CD4-positive, alpha-beta T cell treated with Interleukin-6 for 4 hours (primary cell): Measurements from ENCODE around the gene SEC24D.
"Not testable (repeated sequence)": the region's sequence is repeated elsewhere in the genome, so short reads cannot be mapped to it uniquely, and the experiment has no call there.

Source experiments
- DNase-seq: peaks from one replicate; pipeline ENCODE4 v3.0.0-alpha.2; 2020; ENCODE audit warnings: mixed read lengths

Gene SEC24D

GRCh38 chr4:118810991-118811764 is 24.7 kb downstream of the SEC24D start:
- no peak for DNase-seq

DNA sequence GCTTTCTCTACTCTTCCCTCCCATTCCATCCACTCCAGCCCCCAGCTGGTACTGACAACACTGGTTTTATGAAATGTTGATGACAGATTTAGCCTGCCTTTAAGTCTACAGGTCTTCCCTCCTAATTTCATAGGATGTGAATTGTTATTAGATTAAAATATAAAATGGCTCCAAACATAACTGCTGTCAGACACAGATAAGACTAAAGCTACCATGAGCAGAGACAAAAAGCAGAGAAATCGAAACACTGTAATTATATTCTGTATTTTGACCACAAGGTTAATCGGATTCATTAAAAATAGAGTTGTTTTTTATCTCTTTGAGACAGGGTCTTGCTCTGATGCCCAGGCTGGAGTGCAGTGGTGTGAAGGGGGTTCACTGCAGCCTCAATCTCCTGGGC is 28.3 kb downstream of the SEC24D start:
- DNase-seq, result no peak

- DNase-seq, result no peak
Observed at GRCh38 chr4:118803253-118803652, 32.7 kb downstream of the SEC24D start.

GRCh38 chr4:118801895-118802575 is 33.9 kb downstream of the SEC24D start:
- no peak for DNase-seq

DNA sequence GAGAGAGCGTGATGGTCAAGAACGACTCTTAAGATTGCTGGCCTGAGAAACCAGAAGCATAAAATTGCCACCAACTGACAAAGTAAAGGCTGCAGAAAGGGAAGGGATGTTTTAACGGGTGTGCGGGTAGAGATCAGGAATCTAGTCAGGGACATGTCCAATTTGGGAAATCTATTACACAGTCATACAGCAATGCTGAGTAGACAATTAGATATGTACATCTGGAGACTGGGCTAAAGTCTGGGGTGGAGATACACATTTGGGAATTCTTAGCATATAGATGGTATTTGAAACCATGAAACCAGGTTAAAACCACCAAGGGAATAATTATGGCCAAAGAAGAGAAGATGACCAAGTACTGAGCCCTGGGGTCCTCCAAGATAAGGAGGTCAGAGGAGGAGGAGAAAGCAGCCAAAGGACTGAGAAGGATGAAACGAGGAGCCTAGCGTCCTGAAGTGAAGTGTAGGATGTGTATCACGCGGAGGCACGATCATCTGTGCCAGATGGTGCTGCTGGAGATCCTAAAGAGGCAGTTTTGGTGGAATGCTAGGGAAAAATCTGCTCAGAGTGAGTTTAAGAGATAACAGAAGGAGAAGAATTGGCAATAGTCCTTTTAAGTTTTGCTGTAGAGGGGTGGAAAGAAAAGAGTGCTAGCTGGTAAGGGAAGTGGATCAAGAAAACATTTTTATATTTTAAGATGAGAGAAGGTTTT is 36.5 kb downstream of the SEC24D start:
- no peak for DNase-seq

DNA sequence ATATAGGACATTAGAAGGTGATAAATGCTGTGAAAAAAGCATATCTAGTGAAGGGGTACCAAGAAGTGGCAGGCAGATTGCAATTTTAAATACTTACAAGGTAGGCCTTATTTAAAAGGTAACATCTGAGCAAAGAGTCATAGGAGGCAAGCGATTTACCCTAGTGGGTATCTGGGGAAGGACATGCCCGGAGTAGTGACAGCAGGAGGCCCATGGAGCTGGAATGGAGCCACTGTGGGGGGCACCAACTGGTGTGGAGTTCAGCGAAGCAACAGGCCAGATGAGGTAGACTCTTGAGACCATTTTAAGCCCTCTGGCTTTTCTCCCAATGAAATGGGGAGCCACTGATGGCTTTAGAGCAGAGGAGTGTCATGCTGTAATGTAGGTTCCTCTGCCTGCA is 37.3 kb downstream of the SEC24D start:
- no peak for DNase-seq

DNA sequence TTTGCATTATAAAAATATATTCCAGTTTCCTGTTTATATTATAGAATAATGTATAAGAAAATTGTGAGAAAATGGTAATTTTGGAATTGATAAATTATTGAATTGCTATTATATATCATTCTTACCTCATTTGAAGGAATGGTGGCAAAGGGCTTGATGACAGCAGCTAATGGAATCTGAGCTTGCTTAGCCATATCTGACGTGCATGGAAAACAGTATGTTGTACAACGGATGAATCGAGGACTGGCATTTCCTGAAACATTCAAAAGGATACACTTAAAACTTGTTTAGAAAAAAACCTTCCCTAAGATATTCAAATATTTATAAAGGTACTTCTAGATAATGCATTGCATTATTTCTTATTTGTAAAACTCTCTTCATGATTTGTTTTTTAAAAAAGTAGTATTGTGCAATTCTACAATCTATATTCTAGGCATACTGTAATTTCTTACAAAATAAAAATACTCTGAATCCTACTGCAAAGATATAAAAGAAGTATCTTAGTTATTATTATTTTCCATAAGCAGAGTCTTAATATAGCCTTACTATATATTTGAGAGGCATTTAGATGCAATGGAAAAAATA is 38.3 kb downstream of the SEC24D start:
- no peak for DNase-seq

DNA sequence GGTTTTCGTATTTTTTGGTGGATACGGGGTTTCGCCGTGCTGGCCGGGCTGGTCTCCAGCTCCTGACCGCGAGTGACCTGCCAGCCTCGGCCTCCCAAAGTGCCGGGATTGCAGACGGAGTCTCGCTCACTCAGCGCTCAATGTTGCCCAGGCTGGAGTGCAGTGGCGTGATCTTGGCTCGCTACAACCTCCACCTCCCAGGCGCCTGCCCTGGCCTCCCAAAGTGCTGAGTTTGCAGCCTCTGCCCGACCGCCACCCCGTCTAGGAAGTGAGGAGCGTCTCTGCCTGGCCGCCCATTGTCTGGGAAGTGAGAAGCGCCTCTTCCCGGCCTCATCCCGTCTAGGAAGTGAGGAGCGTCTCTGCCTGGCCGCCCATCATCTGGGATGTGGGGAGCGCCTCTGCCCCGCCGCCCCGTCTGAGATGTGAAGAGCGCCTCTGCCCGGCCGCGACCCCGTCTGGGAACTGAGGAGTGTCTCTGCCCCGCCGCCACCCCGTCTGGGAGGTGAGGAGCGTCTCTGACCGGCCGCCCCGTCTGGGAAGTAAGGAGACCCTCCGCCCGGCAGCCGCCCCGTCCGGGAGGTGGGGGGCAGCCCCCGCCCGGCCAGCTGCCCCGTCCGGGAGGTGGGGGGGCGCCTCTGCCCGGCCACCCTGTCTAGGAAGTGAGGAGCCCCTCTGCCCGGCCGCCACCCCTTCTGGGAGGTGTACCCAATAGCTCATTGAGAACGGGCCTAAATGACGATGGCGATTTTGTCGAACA is 44.1 kb downstream of the SEC24D start:
- DNase-seq, result not testable (repeated sequence)

DNA sequence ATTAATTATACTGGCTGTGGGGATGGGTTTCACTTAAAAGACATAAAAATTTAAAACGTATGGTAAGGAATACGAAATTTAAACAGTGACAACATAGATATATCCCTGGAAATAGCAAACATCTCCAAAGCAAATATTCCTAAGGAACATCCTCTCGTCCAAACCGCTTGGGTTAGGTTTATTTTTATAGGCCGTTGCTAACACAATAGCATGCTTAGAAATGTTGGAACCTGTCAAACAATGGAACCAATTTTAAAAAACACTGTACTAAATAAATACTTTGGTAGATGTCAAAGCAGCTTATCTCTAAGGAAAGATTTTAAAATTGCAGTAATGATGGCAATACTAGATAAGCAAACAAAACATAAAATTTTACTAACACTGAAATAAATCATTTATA is 45.4 kb downstream of the SEC24D start:
- DNase-seq, result no peak

GRCh38 chr4:118788911-118789310 is 47.0 kb downstream of the SEC24D start:
- no peak for DNase-seq

DNA sequence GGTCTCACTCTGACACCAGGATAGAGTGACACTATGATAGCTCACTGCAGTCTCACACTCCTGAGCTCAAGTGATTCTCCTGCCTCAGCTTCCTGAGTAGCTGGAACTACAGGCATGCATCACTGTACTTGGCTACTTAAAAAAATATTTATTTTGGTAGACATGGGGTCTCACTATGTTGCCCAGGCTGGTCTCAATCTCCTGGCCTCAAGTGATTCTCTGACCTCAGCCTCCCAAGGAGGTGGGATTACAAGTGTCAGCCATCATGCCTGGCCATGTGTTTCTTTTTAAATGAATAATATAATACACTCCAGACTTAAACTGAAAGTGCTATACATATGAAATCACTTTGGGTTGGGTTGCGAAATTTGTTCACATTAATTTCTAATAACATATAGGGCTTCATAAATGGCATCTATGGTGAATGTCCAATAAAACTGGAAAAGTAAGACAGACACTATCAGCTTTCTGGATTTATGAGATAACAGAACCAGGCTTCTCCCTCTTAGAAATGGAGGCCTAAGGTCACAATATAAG is 48.0 kb downstream of the SEC24D start:
- DNase-seq, result no peak

- DNase-seq, result no peak
Observed at GRCh38 chr4:118784776-118785175, 51.1 kb downstream of the SEC24D start.

DNA sequence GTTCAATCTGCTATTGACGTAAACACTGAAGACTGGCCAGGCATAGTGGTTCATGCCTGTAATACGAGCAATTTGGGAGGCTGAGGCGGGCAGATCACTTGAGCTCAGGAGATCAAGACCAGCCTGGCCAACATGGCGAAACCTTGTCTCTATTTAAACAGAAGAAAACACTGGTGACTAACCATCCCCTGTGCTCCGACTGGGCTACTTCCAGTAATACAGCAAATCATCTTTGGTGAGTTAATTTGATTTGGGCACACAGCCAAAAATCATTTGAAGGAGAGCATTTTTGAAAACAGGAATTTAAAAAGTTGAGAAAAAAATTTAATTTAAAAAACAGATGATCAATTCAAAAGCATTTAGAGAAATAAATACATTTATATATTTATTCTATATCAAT is 52.0 kb downstream of the SEC24D start:
- DNase-seq, result no peak

DNA sequence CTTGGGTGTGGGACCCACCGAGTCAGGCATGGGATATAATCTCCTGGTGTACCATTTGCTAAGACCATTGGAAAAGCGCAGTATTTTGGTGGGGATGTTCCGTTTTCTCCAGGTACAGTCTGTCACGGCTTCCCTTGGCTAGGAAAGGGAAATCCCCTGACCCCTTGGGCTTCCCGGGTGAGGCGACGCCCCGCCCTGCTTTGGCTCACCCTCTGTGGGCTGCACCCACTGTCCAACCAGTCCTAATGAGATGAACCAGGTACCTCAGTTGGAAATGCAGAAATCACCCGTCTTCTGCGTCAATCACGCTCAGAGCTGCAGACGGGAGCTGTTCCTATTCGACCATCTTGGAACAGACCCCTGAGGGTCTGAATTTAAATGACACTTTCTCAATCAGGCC is 53.0 kb downstream of the SEC24D start:
- not testable (repeated sequence) for DNase-seq

- not testable (repeated sequence) for DNase-seq
Observed at GRCh38 chr4:118777649-118778048, 58.3 kb downstream of the SEC24D start.

GRCh38 chr4:118776955-118777640 is 58.8 kb downstream of the SEC24D start:
- not testable (repeated sequence) for DNase-seq

- no peak for DNase-seq
Observed at GRCh38 chr4:118776157-118776954, 59.6 kb downstream of the SEC24D start.

DNA sequence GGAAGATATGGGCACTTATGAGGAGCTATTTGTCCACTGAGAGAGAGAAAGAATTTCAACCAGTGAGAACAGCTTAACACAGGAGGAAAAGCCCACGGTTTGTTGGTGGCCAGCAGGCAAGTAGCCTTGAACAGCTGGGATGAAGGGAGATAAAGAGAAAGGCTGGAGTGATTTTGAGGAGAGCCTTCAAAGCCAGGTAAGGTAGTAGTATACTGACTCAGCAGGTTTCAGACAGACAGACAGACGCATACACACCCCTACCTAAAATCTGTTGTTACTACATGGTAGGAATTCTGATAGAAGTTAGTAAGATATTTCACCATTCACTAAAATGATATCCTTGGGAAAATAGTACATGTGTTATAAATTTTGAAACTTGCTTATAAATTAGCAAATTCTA is 60.5 kb downstream of the SEC24D start:
- no peak for DNase-seq

DNA sequence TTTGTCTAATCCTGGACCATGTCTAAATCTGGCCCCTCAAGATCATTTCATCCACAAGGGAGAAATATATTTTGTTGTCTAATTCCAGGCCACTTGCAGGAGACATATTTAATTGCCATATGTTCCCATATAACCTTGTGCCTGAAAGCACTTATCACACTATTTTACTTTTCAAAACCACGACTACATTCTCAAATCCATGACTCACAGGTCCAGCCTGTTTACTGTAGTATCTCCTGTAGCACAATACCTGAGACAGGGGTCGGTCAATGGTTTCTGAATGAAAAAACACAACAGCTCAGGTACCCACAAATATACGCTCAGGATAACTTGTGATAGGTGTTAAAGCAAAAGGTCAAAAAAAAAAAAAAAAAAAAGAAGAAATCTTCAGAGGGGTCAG is 60.9 kb downstream of the SEC24D start:
- no peak for DNase-seq

DNA sequence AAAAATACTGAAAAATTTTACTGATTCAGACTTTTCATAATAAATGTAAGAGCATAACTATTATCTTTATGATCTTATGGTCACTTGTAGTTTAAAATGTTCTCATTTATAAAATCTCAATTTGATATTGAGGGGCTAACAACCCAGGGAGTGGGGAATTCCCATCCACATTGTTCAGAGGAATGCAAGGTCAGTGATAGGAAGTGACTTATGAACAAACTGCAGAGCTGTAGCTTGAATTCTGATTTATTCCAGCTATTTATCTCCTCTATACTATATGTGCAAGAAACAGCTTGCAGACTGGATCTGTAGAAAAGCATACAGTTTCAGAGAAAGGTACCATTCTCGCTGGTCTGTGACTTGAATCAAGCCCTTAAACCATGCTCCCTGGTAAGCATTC is 61.6 kb downstream of the SEC24D start:
- no peak for DNase-seq

DNA sequence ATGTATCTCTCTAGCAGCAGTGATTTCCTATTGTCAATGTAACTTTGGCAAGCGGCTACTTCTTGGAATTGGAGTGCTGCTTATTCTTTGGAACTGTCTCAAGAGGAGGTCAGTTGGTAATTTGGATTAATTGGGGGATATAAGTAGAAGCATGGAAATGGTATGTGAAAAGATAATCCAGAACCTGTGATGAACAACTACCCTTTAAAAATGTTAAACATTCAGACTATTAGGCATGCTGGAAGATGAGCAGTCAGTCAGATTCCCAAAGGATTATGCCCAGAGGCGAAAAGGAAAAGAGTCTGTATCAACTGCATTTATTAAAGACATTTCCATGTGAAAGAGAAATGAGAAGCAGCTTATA is 62.5 kb downstream of the SEC24D start:
- no peak for DNase-seq
